HepG2 (cell line): Measurements from ENCODE around the gene CABLES2. TPM values are rescaled to one million over a fixed set of nuclear protein-coding genes. Genes with fewer than 3 reads are reported as not detected.
A peak's percentile ranks its signal among the peaks of the same experiment; 100 is the strongest.

Experiments used
- ATAC-seq: fragments of 200-7000 bp; cut with Tn5 transposase; 3 replicates; pipeline ENCODE4 v1.9.1; 2020; ENCODE audit warnings: mild to moderate bottlenecking, moderate library complexity
- BruUV-seq: library from RNA; stranded (reverse); fragments of 400-500 nt; replicated peaks from 2 replicates; lab custom pipeline; 2021; lab: Mats Ljungman, UMichigan
- CTCF ChIA-PET: fragments of 300-600 bp; formaldehyde crosslinking; extraction: SDS; loops from one replicate; lab custom pipeline; 2021; ENCODE audit warnings: low total read pairs, inconsistent platforms, low intra/inter-chr PET ratio; lab: Yijun Ruan, JAX
- POLR2A ChIA-PET: fragments of 350-600 bp; sonication (Branson Sonifier 250); formaldehyde crosslinking; loops from one replicate; lab custom pipeline; 2020; ENCODE audit warnings: antibody characterized with exemption, inconsistent platforms; lab: Yijun Ruan, JAX
- DNase-seq: peaks from one replicate; pipeline ENCODE4 v3.0.0-alpha.2; 2015; ENCODE audit warnings: low spot score
- FAIRE-seq: peaks from 3 replicates; lab custom pipeline; 2011; peaks lifted over from hg19 to GRCh38; lab: Jason Lieb, UNC
- H2AFZ ChIP-seq: one replicate; pipeline ENCODE4 v1.6.1; 2011; ENCODE audit warnings: low read length, inconsistent platforms
- H3K27ac ChIP-seq: fragments of 300-600 bp; 3 replicates; pipeline ENCODE4 v1.8.0; 2011; ENCODE audit warnings: mixed run types, mild to moderate bottlenecking, mixed read lengths, low read length, inconsistent platforms; ENCODE audit not compliant: insufficient read depth; ENCODE audit errors: extremely low read length
- H3K27me3 ChIP-seq, 2 experiments: fragments of 200-600 bp in 1 of 2; 2 replicates in 1 of 2; 3 replicates in 1 of 2; pipeline versions ENCODE4 v1.6.0 to v1.8.0; 2011; ENCODE audit warnings: low read length in 2 of 2, mild to moderate bottlenecking in 2 of 2, moderate library complexity in 2 of 2, inconsistent platforms in 1 of 2; ENCODE audit not compliant: insufficient read depth in 2 of 2, control insufficient read depth in 1 of 2
- H3K36me3 ChIP-seq, 2 experiments: fragments of 200-600 bp in 1 of 2; replicated peaks in 1 of 2; 2 replicates in 1 of 2; 3 replicates in 1 of 2; pipeline versions ENCODE4 v1.5.1 to v1.8.0; 2011; ENCODE audit warnings: low read length in 2 of 2, inconsistent platforms in 1 of 2; ENCODE audit not compliant: insufficient read depth in 2 of 2, control insufficient read depth in 1 of 2
- H3K4me1 ChIP-seq: 2 replicates; pipeline ENCODE4 v1.5.1; 2012; ENCODE audit warnings: low read length, inconsistent platforms; ENCODE audit not compliant: insufficient read depth
- H3K4me2 ChIP-seq: 2 replicates; pipeline ENCODE4 v1.6.0; 2011; ENCODE audit warnings: low read depth, low read length, inconsistent platforms
- H3K4me3 ChIP-seq, 3 experiments: fragments of 200-600 bp in 1 of 3; sonication (generic), shearing (Covaris generic) in 1 of 3; replicated peaks in 1 of 3; 2 replicates each; pipeline ENCODE4 v1.5.1; 2011 to 2016; ENCODE audit warnings: low read length in 3 of 3, inconsistent platforms in 2 of 3, low read depth in 2 of 3, mild to moderate bottlenecking in 2 of 3, control low read depth in 1 of 3, mixed read lengths in 1 of 3; ENCODE audit not compliant: insufficient read depth in 1 of 3
- H3K79me2 ChIP-seq: one replicate; pipeline ENCODE4 v1.6.1; 2011; ENCODE audit warnings: low read length, inconsistent platforms; ENCODE audit not compliant: insufficient read depth
- H3K9ac ChIP-seq: 2 replicates; pipeline ENCODE4 v1.6.0; 2011; ENCODE audit warnings: mild to moderate bottlenecking, low read depth, low read length, inconsistent platforms; ENCODE audit not compliant: insufficient read depth
- H3K9me3 ChIP-seq: 2 replicates; pipeline ENCODE4 v1.5.1; 2012; ENCODE audit warnings: mild to moderate bottlenecking, low read length
- H4K20me1 ChIP-seq: 2 replicates; pipeline ENCODE4 v1.6.0; 2011; ENCODE audit warnings: inconsistent platforms, mild to moderate bottlenecking, low read length, moderate library complexity; ENCODE audit not compliant: insufficient read depth
- CENPX ChIP-seq: sonication (generic); formaldehyde crosslinking; IDR thresholded peaks from 2 replicates; pipeline ENCODE4 v1.9.0; 2021; ENCODE audit warnings: mild to moderate bottlenecking, missing genetic modification reagents, moderate library complexity
- RCOR2 ChIP-seq: IDR thresholded peaks from 2 replicates; pipeline ENCODE4 v1.6.1; 2016; ENCODE audit warnings: missing biosample characterization, missing genetic modification reagents
- ZBTB8A ChIP-seq: sonication (generic); formaldehyde crosslinking; IDR thresholded peaks from 2 replicates; pipeline ENCODE4 v1.4.0; 2020; ENCODE audit warnings: mild to moderate bottlenecking, low read depth, missing genetic modification reagents, borderline replicate concordance
- ZFP91 ChIP-seq: sonication (generic); formaldehyde crosslinking; IDR thresholded peaks from 2 replicates; pipeline ENCODE4 v1.9.0; 2022; ENCODE audit warnings: missing genetic modification reagents, mild to moderate bottlenecking, borderline replicate concordance
- ZNF207 ChIP-seq: fragments of 450-650 bp; IDR thresholded peaks from 2 replicates; pipeline ENCODE4 v1.6.1; 2016; ENCODE audit warnings: antibody characterized with exemption, borderline replicate concordance
- ZNF253 ChIP-seq: sonication (generic); formaldehyde crosslinking; IDR thresholded peaks from 2 replicates; pipeline ENCODE4 v1.8.0; 2022; ENCODE audit warnings: mild to moderate bottlenecking, missing genetic modification reagents, borderline replicate concordance
- ZNF776 ChIP-seq: sonication (generic); formaldehyde crosslinking; IDR thresholded peaks from 2 replicates; pipeline ENCODE4 v1.4.0; 2020; ENCODE audit warnings: mild to moderate bottlenecking, missing genetic modification reagents
- ZNF781 ChIP-seq: sonication (generic); formaldehyde crosslinking; IDR thresholded peaks from 2 replicates; pipeline ENCODE4 v1.5.1; 2020; ENCODE audit warnings: borderline replicate concordance, mild to moderate bottlenecking, missing genetic modification reagents; ENCODE audit errors: not compliant biosample characterization
- WGBS: methylation state at CpG from one replicate; pipeline ENCODE4 v1.1.6; 2017; ENCODE audit warnings: low lambda C conversion rate; 5-methylcytosine and 5-hydroxymethylcytosine counted together
- in situ Hi-C: cut with HindIII; loops from 2 replicates; pipeline ENCODE4 v1.10.0; 2017; ENCODE audit warnings: low pct_unique_long_range_greater_than_20kb; ENCODE audit not compliant: extremely low pct_ligation_motif_present
- intact Hi-C: fragments of 100-400 bp; cut with micrococcal nuclease; formaldehyde crosslinking; loops from one replicate; pipeline ENCODE4 v1.10.0; 2022; ENCODE audit not compliant: unreplicated experiment
- polyA plus RNA-seq, 8 experiments: library from polyadenylated mRNA; depleted of rRNA in 3 of 8; stranded (reverse) in 7 of 8; unstranded in 1 of 8; fragments of >200 nt; fragmentation: Illumina TruSeq in 4 of 8; extraction: Trizol in 4 of 8; gene quantifications; 2 replicates each; pipeline versions ENCODE4 v1.2.1 to v1.2.3, GENCODE V29; 2011 to 2016; ENCODE audit warnings: low read depth in 4 of 8, missing spikeins in 1 of 8, mixed read lengths in 1 of 8; ENCODE audit not compliant: insufficient read depth in 1 of 8
- total RNA-seq, 5 experiments: library from RNA; depleted of rRNA; stranded (reverse); fragments of >200 nt; fragmentation: Illumina TruSeq; extraction: Trizol; gene quantifications; 2 replicates each; pipeline ENCODE4 v1.2.3, GENCODE V29; 2016; ENCODE audit warnings: low read depth in 1 of 5
- TF ChIP-seq, protein P1 (sequence below): sonication (generic); formaldehyde crosslinking; IDR thresholded peaks from 2 replicates; pipeline ENCODE4 v1.4.0; 2020; ENCODE audit warnings: mild to moderate bottlenecking, missing genetic modification reagents
- TF ChIP-seq, protein P2 (sequence below): IDR thresholded peaks from 2 replicates; pipeline ENCODE4 v1.6.1; 2016; ENCODE audit warnings: mild to moderate bottlenecking

Gene CABLES2
- total and polyA plus RNA-seq, 2 of the 13 experiments (the other 11 are each of a cell fraction or from before 2014, with no cell fraction given) = 5.2 to 9.7 TPM

DNA sequence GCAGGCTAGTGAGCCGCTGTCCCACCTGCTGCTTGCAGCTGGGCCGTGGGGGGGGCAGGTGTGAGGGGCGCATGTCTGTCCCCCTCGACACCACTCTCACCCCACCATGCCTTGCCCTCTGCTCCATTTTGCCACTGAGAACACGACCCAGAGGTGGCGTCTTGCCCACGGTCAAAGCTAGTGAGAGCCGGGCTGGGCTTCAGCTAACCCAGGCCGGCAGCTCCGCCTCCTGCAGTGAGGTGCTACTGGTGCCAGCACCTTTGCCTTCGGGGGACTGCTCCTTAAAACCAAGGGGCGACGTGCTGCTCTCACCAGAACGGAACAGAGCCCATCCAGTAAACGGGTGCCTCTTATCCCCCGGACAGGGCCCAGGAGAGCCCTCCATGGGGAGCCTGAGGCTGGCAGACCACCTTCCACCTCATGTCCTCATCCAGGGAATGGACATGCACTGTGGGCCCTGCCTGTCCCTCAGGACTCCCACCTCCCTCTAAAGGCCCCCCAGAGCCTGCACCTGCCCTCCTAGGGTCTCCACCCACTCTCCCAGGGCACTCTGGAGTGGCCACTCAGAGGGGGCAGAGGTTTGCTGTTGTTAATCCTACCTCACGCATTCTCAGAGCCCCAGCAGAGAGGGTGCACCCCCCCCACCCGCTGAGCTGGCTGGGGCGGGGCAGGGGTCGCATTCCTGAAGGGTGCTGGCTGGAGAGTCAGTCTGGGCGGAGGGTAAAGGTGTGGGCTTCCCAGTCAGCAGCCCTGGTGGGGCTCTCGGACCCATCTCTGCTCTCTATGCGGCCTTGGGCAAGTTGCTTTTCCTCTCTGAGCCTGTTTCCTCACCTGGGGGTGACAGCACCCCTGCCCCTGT lies 17.4 kb upstream of the CABLES2 start:
- intact Hi-C loops = no loop called here
- Histone ChIP-seq H3K4me2 (no peak overlapping the region), H3K4me1 (peaks cover 25% of the 10 kb centered on the region), H3K4me3 (no peak overlapping the region), H3K27ac (no peak overlapping the region), H3K36me3 (no peaks in the 10 kb centered on the region), H3K79me2 (no peaks in the 10 kb centered on the region), H3K9me3 (no peaks in the 10 kb centered on the region), H3K27me3 (peaks cover 23 to 79% of the 10 kb centered on the region in 2 experiments), H4K20me1 (peaks cover 4% of the 10 kb centered on the region; the same call in 1 of the 2 replicates), H2AFZ (no peak overlapping the region), H3K9ac (no peak overlapping the region)
- CTCF ChIA-PET = no interaction called here
- DNase-seq (no peak), FAIRE-seq (no peak), ATAC-seq (no peak)
- POLR2A ChIA-PET = interaction anchor here (1.0 kb wide), 1 partner anchor 12 kb away, joined by 3 read pairs; no protein-coding TSS in a partner anchor
- WGBS = 10% methylated on average over 20 of the region's 23 CpGs
- BruUV-seq = no TSS peak
- in situ Hi-C loops = no loop called here
- TF ChIP-seq, protein P1, sequence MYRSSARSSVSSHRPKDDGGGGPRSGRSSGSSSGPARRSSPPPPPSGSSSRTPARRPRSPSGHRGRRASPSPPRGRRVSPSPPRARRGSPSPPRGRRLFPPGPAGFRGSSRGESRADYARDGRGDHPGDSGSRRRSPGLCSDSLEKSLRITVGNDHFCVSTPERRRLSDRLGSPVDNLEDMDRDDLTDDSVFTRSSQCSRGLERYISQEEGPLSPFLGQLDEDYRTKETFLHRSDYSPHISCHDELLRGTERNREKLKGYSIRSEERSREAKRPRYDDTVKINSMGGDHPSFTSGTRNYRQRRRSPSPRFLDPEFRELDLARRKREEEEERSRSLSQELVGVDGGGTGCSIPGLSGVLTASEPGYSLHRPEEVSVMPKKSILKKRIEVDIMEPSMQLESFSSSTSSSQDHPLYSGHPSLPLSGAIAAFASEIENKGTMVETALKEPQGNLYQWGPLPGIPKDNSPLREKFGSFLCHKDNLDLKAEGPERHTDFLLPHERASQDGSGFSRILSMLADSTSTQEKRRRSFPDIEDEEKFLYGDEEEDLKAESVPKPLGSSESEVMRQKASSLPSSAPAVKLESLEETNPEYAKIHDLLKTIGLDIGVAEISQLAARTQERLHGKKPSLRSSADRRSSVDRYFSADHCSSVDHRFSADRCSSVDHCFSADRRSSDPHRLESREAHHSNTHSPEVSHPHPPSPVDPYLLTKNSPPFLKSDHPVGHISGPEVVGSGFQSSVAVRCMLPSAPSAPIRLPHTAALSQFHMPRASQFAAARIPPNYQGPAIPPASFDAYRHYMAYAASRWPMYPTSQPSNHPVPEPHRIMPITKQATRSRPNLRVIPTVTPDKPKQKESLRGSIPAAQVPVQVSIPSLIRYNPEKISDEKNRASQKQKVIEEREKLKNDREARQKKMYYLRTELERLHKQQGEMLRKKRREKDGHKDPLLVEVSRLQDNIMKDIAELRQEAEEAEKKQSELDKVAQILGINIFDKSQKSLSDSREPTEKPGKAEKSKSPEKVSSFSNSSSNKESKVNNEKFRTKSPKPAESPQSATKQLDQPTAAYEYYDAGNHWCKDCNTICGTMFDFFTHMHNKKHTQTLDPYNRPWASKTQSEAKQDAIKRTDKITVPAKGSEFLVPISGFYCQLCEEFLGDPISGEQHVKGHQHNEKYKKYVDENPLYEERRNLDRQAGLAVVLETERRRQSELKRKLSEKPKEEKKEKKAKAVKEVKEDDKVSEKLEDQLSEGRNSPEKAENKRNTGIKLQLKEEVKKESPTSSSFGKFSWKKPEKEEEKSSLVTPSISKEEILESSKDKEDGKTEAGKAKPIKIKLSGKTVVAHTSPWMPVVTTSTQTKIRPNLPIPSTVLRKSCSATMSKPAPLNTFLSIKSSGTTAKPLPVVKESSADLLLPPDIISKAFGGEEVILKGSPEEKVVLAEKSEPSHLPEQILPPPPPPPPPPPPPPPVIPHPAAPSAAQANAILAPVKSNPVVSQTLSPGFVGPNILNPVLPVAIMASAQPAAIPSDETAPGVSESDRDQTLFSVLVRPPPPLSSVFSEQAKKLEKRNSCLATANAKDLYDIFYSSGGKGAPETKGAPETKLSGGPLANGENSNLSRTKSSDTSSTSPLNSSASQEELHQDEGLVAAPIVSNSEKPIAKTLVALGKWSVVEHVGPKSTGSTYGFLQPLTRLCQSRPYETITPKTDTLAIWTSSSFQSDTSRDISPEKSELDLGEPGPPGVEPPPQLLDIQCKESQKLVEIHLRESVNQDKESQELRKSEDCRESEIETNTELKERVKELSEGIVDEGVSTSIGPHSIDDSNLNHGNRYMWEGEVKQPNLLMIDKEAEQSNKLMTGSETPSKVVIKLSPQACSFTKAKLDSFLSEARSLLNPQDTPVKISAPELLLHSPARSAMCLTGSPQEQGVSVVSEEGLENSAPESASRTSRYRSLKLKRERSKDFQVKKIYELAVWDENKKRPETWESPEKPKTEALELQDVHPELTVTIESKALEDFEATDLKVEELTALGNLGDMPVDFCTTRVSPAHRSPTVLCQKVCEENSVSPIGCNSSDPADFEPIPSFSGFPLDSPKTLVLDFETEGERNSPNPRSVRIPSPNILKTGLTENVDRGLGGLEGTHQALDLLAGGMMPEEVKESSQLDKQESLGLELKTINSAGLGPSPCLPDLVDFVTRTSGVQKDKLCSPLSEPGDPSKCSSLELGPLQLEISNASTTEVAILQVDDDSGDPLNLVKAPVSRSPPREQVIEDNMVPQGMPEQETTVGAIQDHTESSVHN (CRISPR knock-in tag) = no peak
- no peak for TF ChIP-seq ZNF253 (CRISPR knock-in tag)
- no peak for TF ChIP-seq ZNF781 (CRISPR knock-in tag)
- TF ChIP-seq, protein P2, sequence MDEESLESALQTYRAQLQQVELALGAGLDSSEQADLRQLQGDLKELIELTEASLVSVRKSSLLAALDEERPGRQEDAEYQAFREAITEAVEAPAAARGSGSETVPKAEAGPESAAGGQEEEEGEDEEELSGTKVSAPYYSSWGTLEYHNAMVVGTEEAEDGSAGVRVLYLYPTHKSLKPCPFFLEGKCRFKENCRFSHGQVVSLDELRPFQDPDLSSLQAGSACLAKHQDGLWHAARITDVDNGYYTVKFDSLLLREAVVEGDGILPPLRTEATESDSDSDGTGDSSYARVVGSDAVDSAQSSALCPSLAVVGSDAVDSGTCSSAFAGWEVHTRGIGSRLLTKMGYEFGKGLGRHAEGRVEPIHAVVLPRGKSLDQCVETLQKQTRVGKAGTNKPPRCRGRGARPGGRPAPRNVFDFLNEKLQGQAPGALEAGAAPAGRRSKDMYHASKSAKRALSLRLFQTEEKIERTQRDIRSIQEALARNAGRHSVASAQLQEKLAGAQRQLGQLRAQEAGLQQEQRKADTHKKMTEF (CRISPR knock-in tag) = no peak
- TF ChIP-seq RCOR2 (CRISPR knock-in tag) = no peak
- no peak for TF ChIP-seq ZBTB8A
- TF ChIP-seq ZNF776 (CRISPR knock-in tag) = 0 out of 2 replicates have a peak, but pooled peaks have one; percentile 46
- no peak for TF ChIP-seq ZNF207
- 0 out of 2 replicates have a peak, but pooled peaks have one; percentile 2 for TF ChIP-seq ZFP91
- no peak for TF ChIP-seq CENPX
